T-helper 1 cell treated with Interleukin-12 subunit alpha and Interleukin-12 subunit beta and Interleukin-4 antibody, amounts not matched to agents 30 μg/mL and 1 μg/mL, for 36 hours (primary cell): Measurements from ENCODE around the gene CERS2.
"Not testable (repeated sequence)": the region's sequence is repeated elsewhere in the genome, so short reads cannot be mapped to it uniquely, and the experiment has no call there.

Experiments used
- H3K27ac Mint-ChIP-seq: one replicate; pipeline ENCODE4 v1.8.0; 2021; ENCODE audit warnings: mild to moderate bottlenecking, mixed read lengths
- H3K27me3 Mint-ChIP-seq: one replicate; pipeline ENCODE4 v1.8.0; 2021; ENCODE audit warnings: low read depth, mixed read lengths
- H3K36me3 Mint-ChIP-seq: one replicate; pipeline ENCODE4 v1.8.0; 2021; ENCODE audit warnings: low read depth, mixed read lengths
- H3K4me1 Mint-ChIP-seq: one replicate; pipeline ENCODE4 v1.8.0; 2021; ENCODE audit warnings: low read depth, mixed read lengths
- H3K4me3 Mint-ChIP-seq: one replicate; pipeline ENCODE4 v1.8.0; 2021; ENCODE audit warnings: mild to moderate bottlenecking, moderate library complexity, mixed read lengths
- H3K9me3 Mint-ChIP-seq: one replicate; pipeline ENCODE4 v1.8.0; 2021; ENCODE audit warnings: mixed read lengths

Gene CERS2

DNA sequence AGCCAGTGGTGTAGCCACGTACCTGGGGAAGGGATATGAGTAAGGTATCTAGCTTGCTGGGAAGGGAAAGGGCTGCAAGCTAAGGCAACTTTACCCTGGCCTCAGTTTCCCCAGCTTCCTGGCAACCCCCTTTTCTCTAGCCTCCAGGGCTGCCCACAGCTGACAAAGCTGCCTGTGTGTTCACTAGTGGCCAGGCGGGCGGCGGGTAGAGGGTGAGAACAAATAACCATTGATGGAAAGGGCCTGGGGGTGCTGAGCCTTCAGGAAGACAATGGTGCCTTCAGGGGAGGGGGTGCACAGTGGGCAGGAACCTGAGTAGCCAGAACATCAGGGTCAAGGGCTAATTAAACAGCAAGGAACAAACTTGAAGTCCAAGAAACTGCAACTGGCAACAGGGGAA, 6.1 kb downstream of the CERS2 start:
- no peak overlapping the region for H3K27ac Mint-ChIP-seq
- H3K4me1 Mint-ChIP-seq = peaks cover 30% of the 10 kb centered on the region
- peaks cover 54% of the 10 kb centered on the region for H3K36me3 Mint-ChIP-seq
- no peaks in the 10 kb centered on the region for H3K9me3 Mint-ChIP-seq
- H3K27me3 Mint-ChIP-seq = no peaks in the 10 kb centered on the region
- H3K4me3 Mint-ChIP-seq = no peak overlapping the region

DNA sequence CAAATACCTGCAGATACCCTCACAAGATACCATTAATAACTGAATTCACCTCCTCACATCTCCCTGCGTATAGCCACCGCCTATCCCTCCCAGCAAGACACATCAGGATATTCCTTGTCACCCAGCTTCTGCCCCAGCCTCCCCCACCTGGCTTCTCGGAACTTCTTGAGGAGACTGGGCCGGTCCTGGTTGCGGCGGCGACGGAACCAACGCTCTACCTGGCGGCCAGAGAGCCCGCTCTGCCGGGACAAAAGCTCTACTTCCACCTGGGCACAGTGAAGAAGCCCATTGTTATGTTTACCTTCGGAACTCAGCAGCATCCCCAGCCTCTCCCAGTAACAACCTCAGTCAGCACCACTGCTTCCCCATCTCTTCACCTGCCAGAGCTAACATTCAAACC, 6.7 kb downstream of the CERS2 start:
- Mint-ChIP-seq H3K4me1 (peaks cover 25% of the 10 kb centered on the region), H3K27me3 (no peaks in the 10 kb centered on the region), H3K9me3 (no peaks in the 10 kb centered on the region), H3K27ac (no peak overlapping the region), H3K36me3 (peaks cover 60% of the 10 kb centered on the region), H3K4me3 (no peak overlapping the region)

GRCh38 chr1:150966011-150966410, 8.6 kb downstream of the CERS2 start:
- H3K27me3 Mint-ChIP-seq = no peaks in the 10 kb centered on the region
- no peak overlapping the region for H3K27ac Mint-ChIP-seq
- H3K36me3 Mint-ChIP-seq = peaks cover 64% of the 10 kb centered on the region

DNA sequence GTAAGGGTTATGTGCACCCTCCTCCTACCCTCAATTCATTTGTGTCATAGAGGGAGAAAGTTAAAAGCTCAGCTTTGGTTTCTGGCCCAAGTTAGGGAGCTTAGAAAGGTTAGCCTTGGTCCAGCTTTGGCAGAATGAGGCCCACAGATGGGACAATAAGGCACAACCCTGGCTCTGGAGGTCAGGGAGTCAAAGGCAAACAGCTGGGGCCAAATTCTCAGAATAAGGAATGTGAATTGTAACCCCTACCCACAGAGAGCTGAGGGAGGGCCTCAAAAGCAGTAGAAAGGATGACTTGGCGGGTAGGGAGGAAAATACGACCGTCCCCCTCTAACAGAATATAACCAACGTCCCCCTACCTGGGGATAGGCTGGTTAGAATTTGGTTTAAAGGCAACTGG, 9.0 kb downstream of the CERS2 start:
- Mint-ChIP-seq H3K4me1 (peaks cover 8% of the 10 kb centered on the region), H3K27ac (peak overlapping the region; percentile 31), H3K4me3 (no peak overlapping the region), H3K36me3 (peaks cover 66% of the 10 kb centered on the region), H3K9me3 (no peaks in the 10 kb centered on the region), H3K27me3 (no peaks in the 10 kb centered on the region)

More at GRCh38 chr1:150966011-150966410, 8.6 kb downstream of the CERS2 start:
- Mint-ChIP-seq H3K4me3 (no peak overlapping the region), H3K9me3 (no peaks in the 10 kb centered on the region), H3K4me1 (peaks cover 12% of the 10 kb centered on the region)

GRCh38 chr1:150964164-150964489, 10.5 kb downstream of the CERS2 start:
- Mint-ChIP-seq H3K27me3 (no peaks in the 10 kb centered on the region), H3K36me3 (peaks cover 77% of the 10 kb centered on the region), H3K4me1 (peaks cover 4% of the 10 kb centered on the region), H3K27ac (no peak overlapping the region), H3K4me3 (no peak overlapping the region), H3K9me3 (no peaks in the 10 kb centered on the region)

GRCh38 chr1:150963321-150964163, 11.1 kb downstream of the CERS2 start:
- Mint-ChIP-seq H3K4me3 (no peak overlapping the region), H3K27me3 (no peaks in the 10 kb centered on the region), H3K9me3 (no peaks in the 10 kb centered on the region), H3K27ac (no peak overlapping the region), H3K4me1 (peaks cover 4% of the 10 kb centered on the region), H3K36me3 (peaks cover 79% of the 10 kb centered on the region)

GRCh38 chr1:150961756-150962155, 12.9 kb downstream of the CERS2 start:
- Mint-ChIP-seq H3K27me3 (no peaks in the 10 kb centered on the region), H3K4me1 (peaks cover 6% of the 10 kb centered on the region), H3K4me3 (no peak overlapping the region), H3K27ac (no peak overlapping the region), H3K9me3 (no peaks in the 10 kb centered on the region), H3K36me3 (peaks cover 65% of the 10 kb centered on the region)

DNA sequence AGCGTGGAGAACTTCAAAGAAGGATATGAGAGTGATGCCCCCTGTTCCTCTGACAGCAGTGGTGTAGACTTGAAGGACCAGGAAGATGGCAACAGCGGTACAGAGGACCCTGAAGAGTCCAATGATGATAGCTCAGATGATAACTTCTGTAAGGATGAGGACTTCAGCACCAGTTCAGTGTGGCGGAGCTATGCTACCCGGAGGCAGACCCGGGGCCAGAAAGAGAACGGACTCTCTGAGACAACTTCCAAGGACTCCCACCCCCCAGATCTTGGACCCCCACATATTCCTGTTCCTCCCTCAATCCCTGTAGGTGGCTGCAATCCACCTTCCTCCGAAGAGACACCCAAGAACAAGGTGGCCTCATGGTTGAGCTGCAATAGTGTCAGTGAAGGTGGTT, 14.0 kb downstream of the CERS2 start:
- H3K4me1 Mint-ChIP-seq = peaks cover 6% of the 10 kb centered on the region
- no peak overlapping the region for H3K27ac Mint-ChIP-seq

GRCh38 chr1:150957666-150958065, 17.0 kb downstream of the CERS2 start:
- Mint-ChIP-seq H3K27ac (no peak overlapping the region), H3K36me3 (peaks cover 52% of the 10 kb centered on the region), H3K9me3 (no peaks in the 10 kb centered on the region)

More for the DNA sequence above, 14.0 kb downstream of the CERS2 start:
- Mint-ChIP-seq H3K27me3 (no peaks in the 10 kb centered on the region), H3K36me3 (peaks cover 58% of the 10 kb centered on the region), H3K4me3 (no peak overlapping the region), H3K9me3 (no peaks in the 10 kb centered on the region)

GRCh38 chr1:150955280-150955679, 19.4 kb downstream of the CERS2 start:
- peaks cover 2% of the 10 kb centered on the region for H3K4me1 Mint-ChIP-seq
- H3K27ac Mint-ChIP-seq = no peak overlapping the region
- no peaks in the 10 kb centered on the region for H3K27me3 Mint-ChIP-seq
- peaks cover 54% of the 10 kb centered on the region for H3K36me3 Mint-ChIP-seq
- no peak overlapping the region for H3K4me3 Mint-ChIP-seq
- no peaks in the 10 kb centered on the region for H3K9me3 Mint-ChIP-seq

More at GRCh38 chr1:150957666-150958065, 17.0 kb downstream of the CERS2 start:
- Mint-ChIP-seq H3K27me3 (no peaks in the 10 kb centered on the region), H3K4me1 (peaks cover 2% of the 10 kb centered on the region), H3K4me3 (no peak overlapping the region)

DNA sequence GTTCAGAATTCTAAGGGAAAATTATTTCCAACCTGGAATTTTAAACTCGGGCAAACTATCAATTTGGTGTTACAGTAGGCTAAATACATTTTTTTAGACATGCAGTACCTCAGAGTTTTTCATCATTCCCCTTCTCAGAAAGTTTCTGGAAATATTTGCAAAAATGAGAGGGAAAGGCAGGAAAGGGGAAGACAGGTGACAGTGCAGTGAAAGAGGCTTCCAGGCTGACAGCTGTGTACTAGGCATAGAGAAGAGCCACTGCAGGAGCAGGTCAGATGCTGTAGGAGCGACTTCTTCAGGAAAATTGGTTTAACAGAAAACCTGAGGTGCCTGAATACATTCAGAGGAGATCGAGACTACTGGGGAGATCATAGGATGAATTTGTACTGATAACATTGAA, 19.9 kb downstream of the CERS2 start:
- Mint-ChIP-seq H3K27me3 (no peaks in the 10 kb centered on the region), H3K9me3 (no peaks in the 10 kb centered on the region), H3K4me3 (no peak overlapping the region), H3K4me1 (peaks cover 2% of the 10 kb centered on the region), H3K27ac (no peak overlapping the region), H3K36me3 (peaks cover 56% of the 10 kb centered on the region)

- Mint-ChIP-seq H3K4me1 (no peaks in the 10 kb centered on the region), H3K27me3 (no peaks in the 10 kb centered on the region), H3K36me3 (peaks cover 52% of the 10 kb centered on the region), H3K27ac (peak overlapping the region; percentile 8), H3K4me3 (no peak overlapping the region), H3K9me3 (no peaks in the 10 kb centered on the region)
Measured at GRCh38 chr1:150944856-150945255, 29.8 kb downstream of the CERS2 start.

DNA sequence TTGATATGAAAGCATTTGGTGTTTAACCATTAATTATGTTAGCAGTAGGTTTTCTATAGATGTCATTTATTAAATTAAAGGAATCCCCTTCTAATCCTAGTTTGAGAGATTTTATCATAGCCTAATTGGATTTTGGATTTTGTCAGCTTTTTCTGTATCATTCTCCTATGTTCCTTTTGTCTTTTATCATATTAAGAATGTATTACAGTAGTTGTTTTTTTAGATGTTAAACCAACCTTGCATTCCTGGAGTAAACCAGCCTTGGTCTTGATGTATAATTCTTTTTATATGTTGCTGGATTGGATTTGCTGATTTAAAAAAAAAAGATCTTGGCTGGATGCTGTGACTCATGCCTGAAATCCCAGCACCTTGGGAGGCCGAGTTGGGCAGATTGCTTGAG, 42.9 kb downstream of the CERS2 start:
- H3K27me3 Mint-ChIP-seq = no peaks in the 10 kb centered on the region
- no peak overlapping the region for H3K4me3 Mint-ChIP-seq
- H3K9me3 Mint-ChIP-seq = peaks cover 10% of the 10 kb centered on the region
- peaks cover 15% of the 10 kb centered on the region for H3K4me1 Mint-ChIP-seq
- peaks cover 63% of the 10 kb centered on the region for H3K36me3 Mint-ChIP-seq
- H3K27ac Mint-ChIP-seq = no peak overlapping the region

GRCh38 chr1:150928775-150929174, 45.9 kb downstream of the CERS2 start:
- not testable (repeated sequence) for H3K27ac Mint-ChIP-seq, H3K27me3 Mint-ChIP-seq, H3K4me3 Mint-ChIP-seq
- H3K36me3 Mint-ChIP-seq = peaks cover 49% of the 10 kb centered on the region
- H3K4me1 Mint-ChIP-seq = peaks cover 18% of the 10 kb centered on the region
- H3K9me3 Mint-ChIP-seq = peaks cover 10% of the 10 kb centered on the region

DNA sequence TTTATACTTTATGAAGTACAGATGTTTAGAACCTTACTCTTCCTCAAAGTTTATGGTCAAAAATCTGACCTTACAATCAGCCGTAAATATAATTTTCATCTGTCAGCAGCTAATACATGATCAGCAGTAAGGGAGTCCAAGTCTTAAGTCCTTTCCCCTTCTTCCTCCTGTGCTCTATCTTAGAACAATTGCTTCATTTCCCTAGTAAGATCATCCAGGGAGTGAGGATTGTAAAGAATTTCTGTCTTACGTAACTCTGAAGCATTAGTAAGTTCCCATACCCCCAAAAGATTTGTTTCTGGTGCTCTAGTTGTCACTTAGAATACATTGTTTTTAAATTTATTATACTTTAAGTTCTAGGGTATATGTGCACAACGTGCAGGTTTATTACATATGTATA, 46.3 kb downstream of the CERS2 start:
- no peaks in the 10 kb centered on the region for H3K27me3 Mint-ChIP-seq
- peaks cover 18% of the 10 kb centered on the region for H3K4me1 Mint-ChIP-seq
- peak overlapping the region; percentile 32 for H3K4me3 Mint-ChIP-seq
- H3K9me3 Mint-ChIP-seq = peaks cover 10% of the 10 kb centered on the region
- no peak overlapping the region for H3K27ac Mint-ChIP-seq
- peaks cover 49% of the 10 kb centered on the region for H3K36me3 Mint-ChIP-seq
